ENCODE data around the gene MACROH2A1.

The MACROH2A1 gene

DNA sequence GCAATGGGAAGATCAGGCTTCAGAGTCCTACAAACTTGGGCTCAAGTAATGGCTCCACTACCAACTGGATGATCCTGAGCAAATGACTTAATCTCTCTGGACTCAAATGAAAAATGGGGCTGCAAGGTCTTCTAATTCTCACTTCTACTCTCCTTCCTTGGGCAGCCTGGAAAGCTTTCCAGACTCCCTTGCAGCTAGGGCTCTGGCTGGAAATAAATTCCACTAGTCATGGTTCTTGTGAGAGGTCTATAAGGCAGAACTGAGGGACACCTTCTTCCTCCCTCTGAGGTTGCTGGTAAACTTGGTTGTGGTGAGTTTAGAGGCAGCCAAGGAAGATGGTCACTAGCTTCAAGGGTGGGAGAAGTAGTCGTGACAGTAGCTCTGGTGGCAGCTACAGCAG is 29.6 kb upstream of the MACROH2A1 start:
- no peaks in the 10 kb centered on the region for H3K9me2 ChIP-seq (replicated peaks; ENCODE audit: control insufficient read depth, low read length)
- H3K79me2 ChIP-seq (ENCODE audit: control insufficient read depth, low read length): no peaks in the 10 kb centered on the region
- peaks cover 7% of the 10 kb centered on the region; the same call in 1 of the 2 replicates for H3K27me3 ChIP-seq (ENCODE audit: control insufficient read depth, low read length)
- H3F3A ChIP-seq (ENCODE audit: control insufficient read depth, insufficient read depth): no peaks in the 10 kb centered on the region
- H3K36me3 ChIP-seq (ENCODE audit: control insufficient read depth, low read length): no peaks in the 10 kb centered on the region
- H3K27ac ChIP-seq (ENCODE audit: low read depth, low read length): no peak overlapping the region
- H3K4me2 ChIP-seq (ENCODE audit: low read length): no peak overlapping the region
- no peak overlapping the region for H3K4me3 ChIP-seq (ENCODE audit: low read length)
- peaks cover 4% of the 10 kb centered on the region; the same call in 1 of the 2 replicates for H3K9me3 ChIP-seq (ENCODE audit: control insufficient read depth, insufficient read depth, low read length)
- H3K4me1 ChIP-seq (ENCODE audit: control insufficient read depth, low read length): no peaks in the 10 kb centered on the region
- H4K20me1 ChIP-seq (ENCODE audit: control insufficient read depth, insufficient read depth, low read depth, low read length): no peaks in the 10 kb centered on the region
- no peak for TF ChIP-seq EZH2phosphoT487 (IDR thresholded peaks at IDR 0.05; ENCODE audit: borderline replicate concordance, low read length)
- TF ChIP-seq, protein P1, sequence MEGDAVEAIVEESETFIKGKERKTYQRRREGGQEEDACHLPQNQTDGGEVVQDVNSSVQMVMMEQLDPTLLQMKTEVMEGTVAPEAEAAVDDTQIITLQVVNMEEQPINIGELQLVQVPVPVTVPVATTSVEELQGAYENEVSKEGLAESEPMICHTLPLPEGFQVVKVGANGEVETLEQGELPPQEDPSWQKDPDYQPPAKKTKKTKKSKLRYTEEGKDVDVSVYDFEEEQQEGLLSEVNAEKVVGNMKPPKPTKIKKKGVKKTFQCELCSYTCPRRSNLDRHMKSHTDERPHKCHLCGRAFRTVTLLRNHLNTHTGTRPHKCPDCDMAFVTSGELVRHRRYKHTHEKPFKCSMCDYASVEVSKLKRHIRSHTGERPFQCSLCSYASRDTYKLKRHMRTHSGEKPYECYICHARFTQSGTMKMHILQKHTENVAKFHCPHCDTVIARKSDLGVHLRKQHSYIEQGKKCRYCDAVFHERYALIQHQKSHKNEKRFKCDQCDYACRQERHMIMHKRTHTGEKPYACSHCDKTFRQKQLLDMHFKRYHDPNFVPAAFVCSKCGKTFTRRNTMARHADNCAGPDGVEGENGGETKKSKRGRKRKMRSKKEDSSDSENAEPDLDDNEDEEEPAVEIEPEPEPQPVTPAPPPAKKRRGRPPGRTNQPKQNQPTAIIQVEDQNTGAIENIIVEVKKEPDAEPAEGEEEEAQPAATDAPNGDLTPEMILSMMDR (IDR thresholded peaks at IDR 0.05; ENCODE audit: low read depth, low read length, poor library complexity, severe bottlenecking): no peak

DNA sequence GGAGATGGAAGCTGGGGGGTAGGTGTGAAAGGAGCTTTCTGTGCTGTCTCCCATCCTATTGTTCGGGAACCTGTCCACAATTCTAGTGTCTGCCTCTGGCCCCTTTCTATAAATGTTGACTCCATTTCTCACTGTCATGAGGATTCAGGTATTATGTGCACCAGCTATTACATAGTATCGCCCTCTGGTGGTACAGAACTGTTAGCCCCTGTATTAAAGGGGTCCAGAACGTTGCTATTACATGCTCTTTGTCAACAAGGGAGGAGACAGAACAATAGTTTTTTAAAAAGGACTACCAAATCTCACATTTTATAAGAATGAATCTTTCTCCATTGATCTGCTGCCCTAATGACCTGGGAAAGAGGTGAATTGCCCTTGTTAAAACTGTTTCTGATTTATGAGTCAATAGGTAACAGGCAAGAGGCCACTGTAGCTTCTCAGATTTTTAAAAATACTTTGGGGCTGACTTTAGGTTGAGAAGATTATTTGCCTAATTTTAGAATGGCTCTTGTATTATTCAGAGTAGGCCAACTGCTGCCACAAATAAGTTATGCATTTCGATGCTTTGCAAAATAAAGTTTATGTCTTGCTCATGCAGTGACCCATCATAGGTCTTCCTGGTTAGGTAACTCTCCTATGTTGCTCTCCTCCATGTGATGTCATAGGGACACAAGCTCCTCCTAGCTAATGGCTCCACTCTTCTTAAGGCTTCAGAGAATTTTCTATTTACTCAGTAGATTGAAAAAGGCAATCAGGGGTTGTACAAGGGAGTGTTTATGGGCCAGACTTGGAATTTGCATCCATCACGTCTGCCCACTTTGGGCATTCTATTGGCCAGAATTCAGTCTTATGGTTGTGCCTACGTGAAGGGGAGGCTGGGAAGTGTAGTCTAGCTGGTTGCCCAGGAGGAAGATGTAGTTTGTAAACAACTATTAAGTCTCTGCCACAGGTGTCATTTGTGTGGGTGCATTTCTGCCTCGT is 27.4 kb upstream of the MACROH2A1 start:
- H4K20me1 ChIP-seq (ENCODE audit: control insufficient read depth, insufficient read depth, low read depth, low read length): no peaks in the 10 kb centered on the region
- H3K36me3 ChIP-seq (ENCODE audit: control insufficient read depth, low read length): no peaks in the 10 kb centered on the region
- no peak overlapping the region for H3K27ac ChIP-seq (ENCODE audit: low read depth, low read length)
- no peak overlapping the region for H3K4me3 ChIP-seq (ENCODE audit: low read length)
- no peaks in the 10 kb centered on the region for H3K9me2 ChIP-seq (replicated peaks; ENCODE audit: control insufficient read depth, low read length)
- H3K27me3 ChIP-seq (ENCODE audit: control insufficient read depth, low read length): peaks cover 11% of the 10 kb centered on the region; the same call in 1 of the 2 replicates
- no peaks in the 10 kb centered on the region for H3K79me2 ChIP-seq (ENCODE audit: control insufficient read depth, low read length)
- H3F3A ChIP-seq (ENCODE audit: control insufficient read depth, insufficient read depth): no peaks in the 10 kb centered on the region
- no peaks in the 10 kb centered on the region for H3K4me1 ChIP-seq (ENCODE audit: control insufficient read depth, low read length)
- H3K4me2 ChIP-seq (ENCODE audit: low read length): no peak overlapping the region
- TF ChIP-seq, protein P1 (IDR thresholded peaks at IDR 0.05; ENCODE audit: low read depth, low read length, poor library complexity, severe bottlenecking): peak; percentile 78
- TF ChIP-seq EZH2phosphoT487 (IDR thresholded peaks at IDR 0.05; ENCODE audit: borderline replicate concordance, low read length): no peak
- H3K9me3 ChIP-seq (ENCODE audit: control insufficient read depth, insufficient read depth, low read length): peaks cover 4% of the 10 kb centered on the region; the same call in 1 of the 2 replicates

DNA sequence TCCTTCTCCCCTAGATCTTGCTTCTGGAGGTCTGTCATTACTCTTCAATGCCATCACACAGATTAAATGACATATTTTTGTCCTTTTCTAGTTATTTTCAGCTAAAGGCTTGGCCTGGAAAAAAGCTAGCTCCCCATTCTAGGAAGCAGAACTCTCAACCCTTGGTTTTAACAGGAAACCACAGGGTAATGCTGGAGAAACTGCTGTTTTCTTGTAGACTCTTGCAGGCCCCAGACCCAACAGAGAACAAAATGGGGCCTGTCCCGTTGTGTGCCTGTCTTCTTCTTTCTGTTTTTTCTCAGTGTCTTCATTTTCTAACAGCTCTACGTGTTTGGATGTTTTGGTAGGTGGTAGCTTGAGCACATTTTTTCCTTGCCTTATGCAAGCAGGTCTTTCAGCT is 26.6 kb upstream of the MACROH2A1 start:
- no peak overlapping the region for H3K27ac ChIP-seq (ENCODE audit: low read depth, low read length)
- no peaks in the 10 kb centered on the region for H3F3A ChIP-seq (ENCODE audit: control insufficient read depth, insufficient read depth)
- H3K4me3 ChIP-seq (ENCODE audit: low read length): no peak overlapping the region
- no peaks in the 10 kb centered on the region for H3K9me2 ChIP-seq (replicated peaks; ENCODE audit: control insufficient read depth, low read length)
- H3K27me3 ChIP-seq (ENCODE audit: control insufficient read depth, low read length): peaks cover 13% of the 10 kb centered on the region
- H3K36me3 ChIP-seq (ENCODE audit: control insufficient read depth, low read length): no peaks in the 10 kb centered on the region
- no peaks in the 10 kb centered on the region for H3K4me1 ChIP-seq (ENCODE audit: control insufficient read depth, low read length)
- H4K20me1 ChIP-seq (ENCODE audit: control insufficient read depth, insufficient read depth, low read depth, low read length): no peaks in the 10 kb centered on the region
- H3K9me3 ChIP-seq (ENCODE audit: control insufficient read depth, insufficient read depth, low read length): peaks cover 4% of the 10 kb centered on the region; the same call in 1 of the 2 replicates
- no peak overlapping the region for H3K4me2 ChIP-seq (ENCODE audit: low read length)
- TF ChIP-seq, protein P1 (IDR thresholded peaks at IDR 0.05; ENCODE audit: low read depth, low read length, poor library complexity, severe bottlenecking): no peak
- TF ChIP-seq EZH2phosphoT487 (IDR thresholded peaks at IDR 0.05; ENCODE audit: borderline replicate concordance, low read length): no peak
- H3K79me2 ChIP-seq (ENCODE audit: control insufficient read depth, low read length): no peaks in the 10 kb centered on the region
